Activated CD4-positive, alpha-beta T cell treated with anti-CD3 and anti-CD28 coated beads, Interleukin-2, amount 50 U/mL, for 16 hours (primary cell): ENCODE measurements around the gene PRPF38B.

Experiments
- DNase-seq: peaks from one replicate; pipeline ENCODE4 v3.0.0-alpha.2; 2020

The PRPF38B gene

GRCh38 chr1:108718927-108719655 lies 27.0 kb downstream of the PRPF38B start:
- DNase-seq, result no peak

GRCh38 chr1:108719656-108720435 lies 27.7 kb downstream of the PRPF38B start:
- no peak for DNase-seq

GRCh38 chr1:108722292-108722691 lies 30.2 kb downstream of the PRPF38B start:
- no peak for DNase-seq

GRCh38 chr1:108725906-108726305 lies 33.8 kb downstream of the PRPF38B start:
- DNase-seq, result no peak

- DNase-seq, result no peak
Observed at GRCh38 chr1:108728327-108728923, 36.3 kb downstream of the PRPF38B start.

GRCh38 chr1:108729481-108729880 lies 37.4 kb downstream of the PRPF38B start:
- DNase-seq, result no peak

- no peak for DNase-seq
Observed at GRCh38 chr1:108732398-108732797, 40.3 kb downstream of the PRPF38B start.

GRCh38 chr1:108734171-108734865 lies 42.2 kb downstream of the PRPF38B start:
- no peak for DNase-seq

- DNase-seq, result no peak
Observed at GRCh38 chr1:108742253-108742652, 50.1 kb downstream of the PRPF38B start.

- DNase-seq, result no peak
Observed at GRCh38 chr1:108745980-108746381, 53.9 kb downstream of the PRPF38B start.

GRCh38 chr1:108746382-108747170 lies 54.5 kb downstream of the PRPF38B start, which contains the start of gene STXBP3:
TSS of gene STXBP3 (plus strand) at chr1:108746674. CDS start at chr1:108746738, 64 bp downstream.
- DNase-seq, result peak; percentile 100

GRCh38 chr1:108747171-108747850 lies 55.2 kb downstream of the PRPF38B start:
- DNase-seq, result peak; percentile 68

- DNase-seq, result no peak
Observed at GRCh38 chr1:108747898-108748297, 55.8 kb downstream of the PRPF38B start.

- DNase-seq, result no peak
Observed at GRCh38 chr1:108749081-108749480, 57.0 kb downstream of the PRPF38B start.

- no peak for DNase-seq
Observed at GRCh38 chr1:108750476-108751181, 58.5 kb downstream of the PRPF38B start.
